Metanephros (tissue), 2 donors: ENCODE results near the gene SH3BP1. TPM values are rescaled to one million over a fixed set of nuclear protein-coding genes. Genes with fewer than 3 reads are reported as not detected.

Experiments
- small RNA-seq: library from RNA; depleted of rRNA; stranded (forward); fragments of <200 nt; gene quantifications from one replicate; pipeline ENCODE3, GENCODE V24; 2014; ENCODE audit warnings: low replicate concordance
- total RNA-seq: library from RNA; depleted of rRNA; stranded (reverse); fragments of >200 nt; gene quantifications from one replicate; pipeline ENCODE4 v1.2.3, GENCODE V29; 2014

Gene SH3BP1
- total RNA-seq: 11.7 TPM

GRCh38 chr22:37639070-37639760 lies at the start of gene SH3BP1:
Gene SH3BP1 (plus strand): TSS chr22:37639669. CDS start chr22:37639788, 119 bp downstream.

GRCh38 chr22:37608477-37609239 lies 30.8 kb upstream of the SH3BP1 start, which contains the start of gene GGA1:
Gene GGA1 (plus strand): TSS chr22:37608834. CDS start chr22:37608861, 27 bp downstream.

GRCh38 chr22:37658133-37659065 lies 18.9 kb downstream of the SH3BP1 start, which contains the start of gene PDXP:
Gene PDXP (plus strand): TSS chr22:37658723. CDS start chr22:37658783, 60 bp downstream.

GRCh38 chr22:37674951-37675929 lies 35.8 kb downstream of the SH3BP1 start, which contains the start of gene LGALS1:
Gene LGALS1 (plus strand): TSS chr22:37675636. CDS start chr22:37675703, 67 bp downstream.

GRCh38 chr22:37686002-37686982 lies 46.8 kb downstream of the SH3BP1 start, which contains the start of gene NOL12:
Gene NOL12 (plus strand): TSS chr22:37686343. CDS start chr22:37686393, 50 bp downstream.

GRCh38 chr22:37696657-37697537 lies 57.4 kb downstream of the SH3BP1 start, which contains the start of gene TRIOBP:
Gene TRIOBP (plus strand): TSS chr22:37697048. CDS start chr22:37701366, 4,318 bp downstream.

Small RNAs within 50 kb of the gene (small RNA-seq; reads per million reads assigned to genes)
- gene RN7SL385P: 0.16 reads per million

Other genes starting within 250 kb of the SH3BP1 start
- gene ELFN2, start 212.2 kb upstream of the SH3BP1 start, total RNA-seq: 1.5 TPM
- 9.6 TPM for gene MFNG, start 153.3 kb upstream of the SH3BP1 start, total RNA-seq
- gene CARD10, start 120.3 kb upstream of the SH3BP1 start, total RNA-seq: 18.7 TPM
- gene CDC42EP1, start 79.2 kb upstream of the SH3BP1 start, total RNA-seq: 40.2 TPM
- 8.2 TPM for gene LGALS2, start 59.6 kb upstream of the SH3BP1 start, total RNA-seq
- gene GGA1, start 30.8 kb upstream of the SH3BP1 start, total RNA-seq: 52.0 TPM
- gene PDXP, start 19.1 kb downstream of the SH3BP1 start, total RNA-seq: 11.3 TPM
- gene LGALS1, start 36.0 kb downstream of the SH3BP1 start, total RNA-seq: 895 TPM
- gene NOL12, start 46.7 kb downstream of the SH3BP1 start, total RNA-seq: 13.5 TPM
- gene TRIOBP, start 57.4 kb downstream of the SH3BP1 start, total RNA-seq: 94.7 TPM
- 16.9 TPM for gene GCAT, start 168.3 kb downstream of the SH3BP1 start, total RNA-seq
- 0.23 TPM for gene GALR3, start 183.7 kb downstream of the SH3BP1 start, total RNA-seq
- gene ANKRD54, start 204.7 kb downstream of the SH3BP1 start, total RNA-seq: 23.7 TPM
- 592 TPM for gene EIF3L, start 209.8 kb downstream of the SH3BP1 start, total RNA-seq